Muscle layer of colon (tissue), 2 donors: ENCODE results near the gene TP53TG3.
"Not testable (repeated sequence)": the region's sequence is repeated elsewhere in the genome, so short reads cannot be mapped to it uniquely, and the experiment has no call there.

ENCODE experiments used
- H3K27ac ChIP-seq: one replicate; pipeline ENCODE4 v1.7.0; 2013; ENCODE audit warnings: low read depth, mild to moderate bottlenecking, low read length, moderate library complexity
- H3K27me3 ChIP-seq, 2 donors: one replicate each; pipeline ENCODE4 v1.7.0; 2013; ENCODE audit warnings: low read length in 2 of 2, mild to moderate bottlenecking in 2 of 2; ENCODE audit not compliant: insufficient read depth in 2 of 2, control insufficient read depth in 1 of 2
- H3K36me3 ChIP-seq: one replicate; pipeline ENCODE4 v1.7.0; 2013; ENCODE audit warnings: mild to moderate bottlenecking, low read length; ENCODE audit not compliant: insufficient read depth
- H3K4me1 ChIP-seq: one replicate; pipeline ENCODE4 v1.7.0; 2013; ENCODE audit warnings: mild to moderate bottlenecking, low read length; ENCODE audit not compliant: insufficient read depth
- H3K4me3 ChIP-seq, 2 donors: one replicate each; pipeline ENCODE4 v1.7.0; 2013; ENCODE audit warnings: low read length in 2 of 2, low read depth in 1 of 2, mild to moderate bottlenecking in 1 of 2, moderate library complexity in 1 of 2
- H3K9ac ChIP-seq: one replicate; pipeline ENCODE4 v1.7.0; 2013; ENCODE audit warnings: low read length
- H3K9me3 ChIP-seq: one replicate; pipeline ENCODE4 v1.7.0; 2013; ENCODE audit warnings: mild to moderate bottlenecking, low read length
- donor health status: abdominal sarcoma.
- donor health status: Adenocarcinoma of cecum.

Gene TP53TG3

GRCh38 chr16:32676065-32676464, at the start of gene TP53TG3:
TSS of gene TP53TG3 (minus strand) at chr16:32676165. CDS start at chr16:32676097, 68 bp downstream.
- H3K36me3 ChIP-seq, H3K4me1 ChIP-seq, H3K9ac ChIP-seq, H3K9me3 ChIP-seq, H3K4me3 ChIP-seq, H3K27ac ChIP-seq, H3K27me3 ChIP-seq: not testable (repeated sequence)

GRCh38 chr16:32650876-32651275, 25.1 kb downstream of the TP53TG3 start:
- not testable (repeated sequence) for H3K36me3 ChIP-seq, H3K27me3 ChIP-seq, H3K27ac ChIP-seq, H3K4me1 ChIP-seq, H3K4me3 ChIP-seq, H3K9me3 ChIP-seq, H3K9ac ChIP-seq

- H3K27me3 ChIP-seq, H3K36me3 ChIP-seq, H3K9ac ChIP-seq: not testable (repeated sequence)
These were observed 28.4 kb downstream of the TP53TG3 start for GRCh38 chr16:32647562-32647961.

GRCh38 chr16:32646780-32647179, 29.2 kb downstream of the TP53TG3 start:
- not testable (repeated sequence) for H3K27ac ChIP-seq, H3K36me3 ChIP-seq, H3K9me3 ChIP-seq, H3K9ac ChIP-seq, H3K27me3 ChIP-seq, H3K4me3 ChIP-seq, H3K4me1 ChIP-seq

More at GRCh38 chr16:32647562-32647961, 28.4 kb downstream of the TP53TG3 start:
- not testable (repeated sequence) for H3K27ac ChIP-seq, H3K4me1 ChIP-seq, H3K4me3 ChIP-seq, H3K9me3 ChIP-seq

- H3K9ac ChIP-seq, H3K4me1 ChIP-seq, H3K27ac ChIP-seq, H3K9me3 ChIP-seq, H3K27me3 ChIP-seq, H3K4me3 ChIP-seq, H3K36me3 ChIP-seq: not testable (repeated sequence)
These were observed 29.8 kb downstream of the TP53TG3 start for GRCh38 chr16:32646177-32646576.

GRCh38 chr16:32645278-32645908, 30.6 kb downstream of the TP53TG3 start:
- not testable (repeated sequence) for H3K27ac ChIP-seq, H3K4me1 ChIP-seq, H3K36me3 ChIP-seq, H3K9ac ChIP-seq, H3K27me3 ChIP-seq, H3K9me3 ChIP-seq, H3K4me3 ChIP-seq

- H3K36me3 ChIP-seq, H3K4me3 ChIP-seq, H3K27me3 ChIP-seq, H3K27ac ChIP-seq, H3K9ac ChIP-seq, H3K4me1 ChIP-seq, H3K9me3 ChIP-seq: not testable (repeated sequence)
These were observed 31.2 kb downstream of the TP53TG3 start for GRCh38 chr16:32644715-32645114.

- H3K9me3 ChIP-seq, H3K36me3 ChIP-seq, H3K9ac ChIP-seq, H3K27ac ChIP-seq, H3K4me3 ChIP-seq, H3K27me3 ChIP-seq, H3K4me1 ChIP-seq: not testable (repeated sequence)
These were observed 38.4 kb downstream of the TP53TG3 start for GRCh38 chr16:32637614-32638013.

- H3K4me1 ChIP-seq, H3K27me3 ChIP-seq, H3K9ac ChIP-seq, H3K27ac ChIP-seq, H3K9me3 ChIP-seq, H3K36me3 ChIP-seq, H3K4me3 ChIP-seq: not testable (repeated sequence)
These were observed 43.9 kb downstream of the TP53TG3 start for GRCh38 chr16:32632096-32632495.
